Measurements from ENCODE around the gene KIR3DL2.

DNA sequence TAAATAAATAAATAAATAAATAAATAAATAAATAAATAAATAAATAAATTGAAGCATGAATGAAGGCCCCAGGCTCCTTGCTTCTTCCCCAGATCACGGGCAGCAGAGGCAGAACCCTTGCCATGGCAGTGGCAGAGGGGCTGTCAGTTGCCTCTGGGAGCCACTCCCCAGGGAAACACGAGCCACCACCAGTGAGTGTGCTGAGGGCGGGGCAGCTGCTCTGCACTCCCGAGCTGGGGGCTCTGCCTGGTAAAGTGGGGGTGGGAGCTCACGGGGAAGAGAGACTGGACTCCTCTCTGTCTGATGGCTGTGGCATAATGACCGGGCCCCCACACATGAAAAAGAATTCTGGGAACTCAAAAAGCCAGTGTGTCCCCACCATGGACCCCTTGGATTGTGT is 31.6 kb downstream of the KIR3DL2 start:
- TF ChIP-seq POLR2A (IDR thresholded peaks at IDR 0.05): no peak
- TF ChIP-seq, protein P1, sequence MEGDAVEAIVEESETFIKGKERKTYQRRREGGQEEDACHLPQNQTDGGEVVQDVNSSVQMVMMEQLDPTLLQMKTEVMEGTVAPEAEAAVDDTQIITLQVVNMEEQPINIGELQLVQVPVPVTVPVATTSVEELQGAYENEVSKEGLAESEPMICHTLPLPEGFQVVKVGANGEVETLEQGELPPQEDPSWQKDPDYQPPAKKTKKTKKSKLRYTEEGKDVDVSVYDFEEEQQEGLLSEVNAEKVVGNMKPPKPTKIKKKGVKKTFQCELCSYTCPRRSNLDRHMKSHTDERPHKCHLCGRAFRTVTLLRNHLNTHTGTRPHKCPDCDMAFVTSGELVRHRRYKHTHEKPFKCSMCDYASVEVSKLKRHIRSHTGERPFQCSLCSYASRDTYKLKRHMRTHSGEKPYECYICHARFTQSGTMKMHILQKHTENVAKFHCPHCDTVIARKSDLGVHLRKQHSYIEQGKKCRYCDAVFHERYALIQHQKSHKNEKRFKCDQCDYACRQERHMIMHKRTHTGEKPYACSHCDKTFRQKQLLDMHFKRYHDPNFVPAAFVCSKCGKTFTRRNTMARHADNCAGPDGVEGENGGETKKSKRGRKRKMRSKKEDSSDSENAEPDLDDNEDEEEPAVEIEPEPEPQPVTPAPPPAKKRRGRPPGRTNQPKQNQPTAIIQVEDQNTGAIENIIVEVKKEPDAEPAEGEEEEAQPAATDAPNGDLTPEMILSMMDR (IDR thresholded peaks at IDR 0.05): no peak
